Astrocyte (in vitro differentiated cells and primary cell): ENCODE results near the gene SLC5A6. TPM values are rescaled to one million over a fixed set of nuclear protein-coding genes. Genes with fewer than 3 reads are reported as not detected.
"Not testable (repeated sequence)": the region's sequence is repeated elsewhere in the genome, so short reads cannot be mapped to it uniquely, and the experiment has no call there.

Experiments
- DNase-seq: peaks from one replicate; pipeline ENCODE4 v3.0.0-alpha.2; 2010; ENCODE audit warnings: low read depth
- FAIRE-seq: peaks from 2 replicates; lab custom pipeline; 2011; peaks lifted over from hg19 to GRCh38; lab: Jason Lieb, UNC
- H2AFZ ChIP-seq: 2 replicates; pipeline ENCODE4 v1.6.0; 2012; ENCODE audit warnings: low read depth, low read length, inconsistent platforms
- H3K27ac ChIP-seq: 2 replicates; pipeline ENCODE4 v1.5.1; 2011; ENCODE audit warnings: low read depth, low read length, inconsistent platforms
- H3K27me3 ChIP-seq: 2 replicates; pipeline ENCODE4 v1.6.0; 2011; ENCODE audit warnings: low read length, inconsistent platforms; ENCODE audit not compliant: insufficient read depth
- H3K36me3 ChIP-seq: 2 replicates; pipeline ENCODE4 v1.5.1; 2011; ENCODE audit warnings: low read length, inconsistent platforms; ENCODE audit not compliant: insufficient read depth
- H3K4me1 ChIP-seq: 2 replicates; pipeline ENCODE4 v1.5.1; 2011; ENCODE audit warnings: low read length, inconsistent platforms; ENCODE audit not compliant: insufficient read depth
- H3K4me2 ChIP-seq: 2 replicates; pipeline ENCODE4 v1.6.0; 2012; ENCODE audit warnings: low read length, inconsistent platforms
- H3K4me3 ChIP-seq: 2 replicates; pipeline ENCODE4 v1.5.1; 2011; ENCODE audit warnings: low read depth, mild to moderate bottlenecking, low read length, inconsistent platforms; ENCODE audit not compliant: insufficient read depth
- H3K79me2 ChIP-seq: 2 replicates; pipeline ENCODE4 v1.6.0; 2012; ENCODE audit warnings: mild to moderate bottlenecking, low read length, inconsistent platforms; ENCODE audit not compliant: insufficient read depth
- H3K9ac ChIP-seq: 2 replicates; pipeline ENCODE4 v1.6.0; 2012; ENCODE audit warnings: mild to moderate bottlenecking, low read length, inconsistent platforms
- H3K9me3 ChIP-seq: 2 replicates; pipeline ENCODE4 v1.5.1; 2012; ENCODE audit warnings: low read depth, mild to moderate bottlenecking, low read length, inconsistent platforms; ENCODE audit not compliant: insufficient read depth
- H4K20me1 ChIP-seq: 2 replicates; pipeline ENCODE4 v1.6.0; 2012; ENCODE audit warnings: low read length, inconsistent platforms; ENCODE audit not compliant: insufficient read depth
- H3K27ac Mint-ChIP-seq: one replicate; pipeline ENCODE4 v1.8.0; 2021; ENCODE audit warnings: mild to moderate bottlenecking, mixed read lengths; ENCODE audit not compliant: unreplicated experiment
- H3K27me3 Mint-ChIP-seq: one replicate; pipeline ENCODE4 v1.8.0; 2021; ENCODE audit warnings: low read depth, mixed read lengths; ENCODE audit not compliant: unreplicated experiment
- H3K36me3 Mint-ChIP-seq: one replicate; pipeline ENCODE4 v1.8.0; 2021; ENCODE audit warnings: low read depth, mixed read lengths; ENCODE audit not compliant: unreplicated experiment
- H3K4me1 Mint-ChIP-seq: one replicate; pipeline ENCODE4 v1.8.0; 2021; ENCODE audit warnings: low read depth, mixed read lengths; ENCODE audit not compliant: unreplicated experiment
- H3K4me3 Mint-ChIP-seq: one replicate; pipeline ENCODE4 v1.8.0; 2021; ENCODE audit warnings: mild to moderate bottlenecking, moderate library complexity, mixed read lengths; ENCODE audit not compliant: unreplicated experiment
- H3K9me3 Mint-ChIP-seq: one replicate; pipeline ENCODE4 v1.8.0; 2021; ENCODE audit warnings: mild to moderate bottlenecking, mixed read lengths; ENCODE audit not compliant: unreplicated experiment
- CTCF ChIP-seq: IDR thresholded peaks from 2 replicates; pipeline ENCODE4 v1.5.1; 2011; ENCODE audit warnings: low read depth, mild to moderate bottlenecking, inconsistent platforms, low read length, moderate library complexity; ENCODE audit not compliant: insufficient read depth
- EZH2 ChIP-seq: IDR thresholded peaks from 2 replicates; pipeline ENCODE4 v1.6.1; 2012; ENCODE audit warnings: mild to moderate bottlenecking, low read length, inconsistent platforms; ENCODE audit not compliant: insufficient read depth
- total RNA-seq: library from RNA; stranded (reverse); gene quantifications from 2 replicates; pipeline ENCODE4 v1.2.1, GENCODE V29; 2021

The SLC5A6 gene
- total RNA-seq, 1 donor from 2014 or later: 54.0 TPM

- no peak overlapping the region for H3K4me2 ChIP-seq
- no peaks in the 10 kb centered on the region for H4K20me1 ChIP-seq
- TF ChIP-seq CTCF: no peak
- TF ChIP-seq EZH2: no peak
- Mint-ChIP-seq H3K4me1 (peaks cover 3% of the 10 kb centered on the region), H3K36me3 (no peaks in the 10 kb centered on the region), H3K4me3 (no peak overlapping the region), H3K9me3 (peaks cover 4% of the 10 kb centered on the region), H3K27me3 (peaks cover 9% of the 10 kb centered on the region), H3K27ac (no peak overlapping the region)
- no peak overlapping the region for H3K27ac ChIP-seq
- FAIRE-seq (no peak), DNase-seq (no peak)
- H3K4me3 ChIP-seq: no peak overlapping the region
- H3K36me3 ChIP-seq: no peaks in the 10 kb centered on the region
- H3K79me2 ChIP-seq: no peaks in the 10 kb centered on the region
- H3K4me1 ChIP-seq: no peaks in the 10 kb centered on the region
- H2AFZ ChIP-seq: no peak overlapping the region
- H3K9me3 ChIP-seq: no peaks in the 10 kb centered on the region
- H3K27me3 ChIP-seq: peaks cover 46% of the 10 kb centered on the region
- no peak overlapping the region for H3K9ac ChIP-seq
Observed at GRCh38 chr2:27178469-27178868, 33.6 kb downstream of the SLC5A6 start.

GRCh38 chr2:27177441-27178351 is 34.4 kb downstream of the SLC5A6 start:
- no peak overlapping the region for H3K4me3 ChIP-seq
- H3K27me3 ChIP-seq: peaks cover 53% of the 10 kb centered on the region
- H3K9ac ChIP-seq: no peak overlapping the region
- Mint-ChIP-seq H3K36me3 (no peaks in the 10 kb centered on the region), H3K4me3 (no peak overlapping the region), H3K27me3 (peaks cover 9% of the 10 kb centered on the region), H3K4me1 (peaks cover 3% of the 10 kb centered on the region), H3K27ac (no peak overlapping the region), H3K9me3 (peaks cover 4% of the 10 kb centered on the region)
- no peaks in the 10 kb centered on the region for H4K20me1 ChIP-seq
- H3K4me1 ChIP-seq: no peaks in the 10 kb centered on the region
- FAIRE-seq (no peak), DNase-seq (no peak)
- TF ChIP-seq CTCF (no peak), EZH2 (no peak)
- no peaks in the 10 kb centered on the region for H3K36me3 ChIP-seq
- H3K9me3 ChIP-seq: no peaks in the 10 kb centered on the region
- H3K27ac ChIP-seq: no peak overlapping the region
- H3K4me2 ChIP-seq: no peak overlapping the region
- no peak overlapping the region for H2AFZ ChIP-seq
- H3K79me2 ChIP-seq: no peaks in the 10 kb centered on the region

- not testable (repeated sequence) for H2AFZ ChIP-seq, H3K4me3 Mint-ChIP-seq, H3K9me3 Mint-ChIP-seq, H3K4me2 ChIP-seq, H3K27ac Mint-ChIP-seq, H3K36me3 Mint-ChIP-seq, H4K20me1 ChIP-seq, H3K27ac ChIP-seq, H3K79me2 ChIP-seq, H3K36me3 ChIP-seq, H3K9ac ChIP-seq, H3K9me3 ChIP-seq, H3K4me3 ChIP-seq, H3K4me1 ChIP-seq, H3K4me1 Mint-ChIP-seq, DNase-seq, FAIRE-seq, H3K27me3 Mint-ChIP-seq
- H3K27me3 ChIP-seq: peaks cover 65% of the 10 kb centered on the region
Observed at GRCh38 chr2:27175781-27176180, 36.3 kb downstream of the SLC5A6 start.
